ENCODE data around the gene AQP5.

The AQP5 gene

DNA sequence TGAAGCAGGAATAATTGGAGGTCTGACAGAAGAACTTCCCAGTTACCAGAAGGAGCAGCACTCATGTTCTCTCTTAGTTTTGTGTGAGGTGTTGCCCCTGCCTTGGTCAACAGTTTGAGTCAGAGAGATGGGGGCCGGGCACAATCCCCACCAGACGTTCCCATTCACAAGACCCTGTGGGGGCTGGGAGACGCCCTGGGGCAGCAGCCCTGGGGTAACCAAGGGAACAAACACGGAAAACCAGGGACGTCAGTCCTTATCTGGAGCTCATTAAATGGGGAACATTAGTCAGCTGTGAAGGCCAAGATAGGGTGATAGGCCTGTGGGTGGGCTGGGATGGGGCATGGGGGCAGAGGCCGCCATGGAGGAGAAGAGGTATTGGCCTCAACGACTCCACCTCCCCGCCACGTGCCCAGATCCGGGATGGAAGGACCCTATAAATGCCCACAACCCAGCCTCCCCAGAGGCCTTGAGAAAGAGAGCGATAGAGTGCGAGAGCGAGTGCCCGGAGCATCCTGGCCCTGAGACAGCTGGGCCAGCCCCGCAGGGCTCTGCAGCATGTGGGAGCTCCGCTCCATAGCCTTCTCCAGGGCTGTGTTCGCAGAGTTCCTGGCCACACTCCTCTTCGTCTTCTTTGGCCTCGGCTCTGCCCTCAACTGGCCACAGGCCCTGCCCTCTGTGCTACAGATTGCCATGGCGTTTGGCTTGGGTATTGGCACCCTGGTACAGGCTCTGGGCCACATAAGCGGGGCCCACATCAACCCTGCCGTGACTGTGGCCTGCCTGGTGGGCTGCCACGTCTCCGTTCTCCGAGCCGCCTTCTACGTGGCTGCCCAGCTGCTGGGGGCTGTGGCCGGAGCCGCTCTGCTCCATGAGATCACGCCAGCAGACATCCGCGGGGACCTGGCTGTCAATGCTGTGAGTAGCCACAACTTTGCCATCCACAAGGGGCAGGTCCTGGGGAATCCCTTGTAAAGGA lies 11.1 kb upstream of the AQP5 start, which contains the start of gene AQP2:
Gene AQP2 (plus strand): TSS at position 465 of the 979 bp plus-strand sequence. CDS start 94 bp downstream, at position 559.
- DNase-seq (ENCODE audit: low spot score) = no peak

- DNase-seq (ENCODE audit: low spot score) = no peak
These were observed 10.0 kb upstream of the AQP5 start for GRCh38 chr12:49951411-49952240.

- no peak for DNase-seq (ENCODE audit: low spot score)
These were observed 9.1 kb upstream of the AQP5 start for GRCh38 chr12:49952391-49953055.

GRCh38 chr12:49953151-49953550 lies 8.5 kb upstream of the AQP5 start:
- DNase-seq (ENCODE audit: low spot score) = no peak

DNA sequence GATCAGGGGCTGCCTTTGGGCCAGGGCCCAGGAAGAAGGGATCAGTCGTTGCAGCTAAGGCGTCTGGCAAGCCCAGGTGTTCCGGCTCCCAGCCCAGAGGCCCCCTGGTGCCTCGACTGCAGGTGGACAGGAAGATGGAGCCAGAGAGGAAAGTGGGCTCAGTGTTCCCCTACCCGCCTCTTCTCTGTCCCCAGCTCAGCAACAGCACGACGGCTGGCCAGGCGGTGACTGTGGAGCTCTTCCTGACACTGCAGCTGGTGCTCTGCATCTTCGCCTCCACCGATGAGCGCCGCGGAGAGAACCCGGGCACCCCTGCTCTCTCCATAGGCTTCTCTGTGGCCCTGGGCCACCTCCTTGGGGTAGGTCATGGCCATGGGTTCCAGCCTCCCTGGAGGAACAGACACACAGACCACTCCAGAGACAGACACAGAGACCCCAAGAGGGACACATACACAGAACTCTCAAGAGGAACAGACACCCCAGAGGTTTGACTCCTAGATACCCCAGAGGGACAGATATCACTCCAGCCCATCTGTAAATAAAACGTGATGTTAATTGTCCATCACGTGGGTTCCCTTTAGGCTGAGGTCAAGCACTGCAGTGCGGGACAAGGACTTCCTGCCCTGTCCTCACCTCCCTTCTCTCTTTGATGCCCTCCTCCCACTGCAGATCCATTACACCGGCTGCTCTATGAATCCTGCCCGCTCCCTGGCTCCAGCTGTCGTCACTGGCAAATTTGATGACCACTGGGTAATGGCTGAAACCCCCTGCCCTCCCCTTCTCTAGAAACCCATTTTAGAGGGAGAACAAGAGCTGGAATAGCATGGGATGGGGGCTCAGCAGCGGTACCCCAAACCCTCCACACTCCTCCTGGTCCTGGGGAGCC lies 7.5 kb upstream of the AQP5 start:
- no peak for DNase-seq (ENCODE audit: low spot score)

- no peak for DNase-seq (ENCODE audit: low spot score)
These were observed 6.5 kb upstream of the AQP5 start for GRCh38 chr12:49954863-49955830.

DNA sequence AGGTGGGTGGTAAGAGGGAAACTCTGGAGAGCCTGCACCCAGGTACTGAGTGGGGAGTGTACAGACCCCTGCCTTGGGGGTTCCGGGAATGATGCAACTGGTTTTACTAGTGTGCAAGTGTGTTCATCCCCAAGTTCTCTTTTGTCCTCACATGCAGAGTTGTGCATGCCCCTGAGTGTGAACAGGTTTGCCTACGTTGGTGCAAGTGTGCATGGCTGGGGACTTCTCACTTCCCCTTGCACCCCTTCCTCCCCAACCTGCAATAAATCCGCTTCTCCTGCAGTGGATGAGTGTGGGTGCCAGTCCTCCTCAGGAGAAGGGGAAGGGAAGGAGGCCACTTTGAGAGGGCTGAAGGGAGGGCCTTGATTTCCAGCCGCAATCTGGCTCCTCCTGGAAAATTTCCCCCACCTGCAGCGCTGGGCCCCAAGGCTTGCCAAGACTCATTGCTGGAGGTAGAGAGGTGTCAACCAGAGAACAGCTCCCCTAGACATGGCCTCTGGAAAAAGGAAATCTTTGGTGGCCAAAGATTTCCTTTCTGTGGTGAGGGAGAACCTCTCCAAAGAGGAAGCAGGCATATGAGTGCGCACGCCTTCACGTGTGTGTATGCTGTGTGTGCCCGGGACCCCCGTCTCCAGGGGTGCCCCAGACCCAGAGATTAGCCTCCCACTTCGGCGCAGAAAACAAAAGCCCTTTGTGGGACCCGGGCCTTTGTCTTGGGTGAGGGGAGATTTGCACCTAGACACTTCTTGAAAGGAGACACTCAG lies 5.6 kb upstream of the AQP5 start:
- DNase-seq (ENCODE audit: low spot score) = no peak

DNA sequence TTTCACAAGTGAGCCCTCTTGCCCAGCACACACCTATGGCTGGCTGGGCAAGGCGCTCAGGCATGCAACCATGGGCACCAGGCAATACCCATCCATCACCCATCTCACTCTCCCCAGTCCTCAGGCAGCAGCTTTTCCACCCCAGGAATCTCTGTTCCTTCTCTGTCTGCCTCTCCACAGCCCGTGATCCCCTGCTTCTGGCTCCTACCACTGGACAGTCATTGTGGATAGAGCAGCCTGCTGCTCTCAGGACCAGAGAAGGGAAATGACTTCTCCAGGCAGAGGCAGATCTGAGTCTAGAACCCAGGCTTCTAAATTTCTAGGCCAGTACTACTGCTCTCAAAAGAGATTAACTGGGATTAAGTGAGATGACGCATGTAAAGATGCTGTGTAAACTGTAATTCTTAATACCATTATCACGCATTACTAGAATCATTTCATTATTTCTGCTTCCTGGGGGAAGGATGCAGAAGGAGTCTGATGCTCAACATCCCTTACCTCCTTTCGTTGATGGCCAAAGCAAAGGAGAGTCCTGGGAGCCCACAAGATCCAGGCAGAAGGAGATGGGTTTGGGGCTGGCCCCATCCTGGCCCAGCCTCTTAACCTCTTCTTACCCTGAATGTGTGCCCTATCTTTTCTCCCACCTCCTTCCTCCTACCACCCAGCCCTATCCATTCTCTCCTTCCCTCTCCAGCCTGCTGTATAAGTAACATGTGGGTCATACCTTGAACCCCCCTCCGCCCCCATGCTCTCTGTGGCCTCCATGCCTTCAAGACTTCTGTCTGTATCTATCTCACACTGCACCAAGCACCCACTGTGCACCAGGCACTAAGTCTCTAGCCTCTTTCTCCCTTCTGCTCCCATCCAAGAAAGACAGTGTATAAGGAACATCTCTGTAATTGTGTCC lies 4.8 kb upstream of the AQP5 start:
- no peak for DNase-seq (ENCODE audit: low spot score)

DNA sequence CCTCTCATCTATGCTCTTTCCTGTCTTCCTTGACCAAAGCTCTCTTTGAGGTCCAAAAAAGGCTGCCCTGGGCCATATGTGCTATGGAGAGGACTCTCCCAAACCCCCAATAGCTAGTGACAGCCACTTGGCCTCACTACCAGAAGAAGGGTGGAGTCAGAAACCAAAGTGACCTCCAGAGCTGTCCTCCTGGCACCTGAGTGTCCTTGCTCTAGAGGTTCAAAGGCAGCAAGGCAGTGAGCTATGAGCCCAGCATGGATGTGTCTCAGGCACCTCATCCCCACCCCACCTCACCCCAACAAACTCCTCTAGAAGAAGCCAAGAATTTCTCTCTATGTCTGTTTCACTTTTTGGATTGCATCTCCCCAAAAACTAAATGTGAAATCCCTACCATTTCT lies 4.1 kb upstream of the AQP5 start:
- DNase-seq (ENCODE audit: low spot score) = no peak

DNA sequence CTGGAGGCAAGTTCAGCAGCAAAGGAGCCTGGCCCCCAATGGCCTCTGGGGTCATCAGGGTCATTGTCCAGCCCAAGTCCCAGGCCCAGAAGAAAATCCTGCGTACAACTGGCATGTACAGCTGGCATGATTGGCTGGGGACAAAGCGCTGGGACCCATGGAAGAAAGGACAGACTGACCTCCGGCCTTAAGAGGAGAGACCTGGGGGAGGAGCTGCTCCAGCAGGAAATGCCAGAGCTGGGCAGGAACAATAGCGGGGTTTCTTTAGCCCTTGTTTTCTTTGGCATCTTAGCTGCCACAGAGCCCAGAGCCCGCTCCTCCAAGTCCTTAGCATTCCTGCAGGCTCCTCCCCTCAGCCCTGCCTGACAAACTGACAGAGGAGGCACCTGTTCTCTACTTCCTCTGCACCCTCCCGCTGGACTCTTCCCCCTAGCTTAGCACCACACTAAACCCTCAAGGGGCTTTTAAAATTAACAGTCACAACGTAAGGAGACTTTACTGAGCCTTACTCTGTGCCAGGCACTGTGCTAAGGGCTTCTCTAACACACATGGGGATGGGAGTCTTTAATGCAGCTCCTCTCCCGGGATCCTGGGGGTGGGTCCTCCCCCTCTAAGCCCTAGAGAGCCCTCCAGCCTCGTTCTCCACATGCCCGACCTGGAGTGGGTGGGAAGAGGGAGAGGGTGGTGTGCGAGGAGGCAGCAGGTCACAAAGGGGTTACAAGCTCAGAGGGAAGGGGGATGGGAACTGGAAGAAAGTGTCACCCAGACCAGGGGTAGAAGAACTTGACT lies 1.8 kb upstream of the AQP5 start:
- peak; percentile 88 for DNase-seq (ENCODE audit: low spot score)

- no peak for DNase-seq (ENCODE audit: low spot score)
These were observed 1.1 kb upstream of the AQP5 start for GRCh38 chr12:49960474-49961110.

DNA sequence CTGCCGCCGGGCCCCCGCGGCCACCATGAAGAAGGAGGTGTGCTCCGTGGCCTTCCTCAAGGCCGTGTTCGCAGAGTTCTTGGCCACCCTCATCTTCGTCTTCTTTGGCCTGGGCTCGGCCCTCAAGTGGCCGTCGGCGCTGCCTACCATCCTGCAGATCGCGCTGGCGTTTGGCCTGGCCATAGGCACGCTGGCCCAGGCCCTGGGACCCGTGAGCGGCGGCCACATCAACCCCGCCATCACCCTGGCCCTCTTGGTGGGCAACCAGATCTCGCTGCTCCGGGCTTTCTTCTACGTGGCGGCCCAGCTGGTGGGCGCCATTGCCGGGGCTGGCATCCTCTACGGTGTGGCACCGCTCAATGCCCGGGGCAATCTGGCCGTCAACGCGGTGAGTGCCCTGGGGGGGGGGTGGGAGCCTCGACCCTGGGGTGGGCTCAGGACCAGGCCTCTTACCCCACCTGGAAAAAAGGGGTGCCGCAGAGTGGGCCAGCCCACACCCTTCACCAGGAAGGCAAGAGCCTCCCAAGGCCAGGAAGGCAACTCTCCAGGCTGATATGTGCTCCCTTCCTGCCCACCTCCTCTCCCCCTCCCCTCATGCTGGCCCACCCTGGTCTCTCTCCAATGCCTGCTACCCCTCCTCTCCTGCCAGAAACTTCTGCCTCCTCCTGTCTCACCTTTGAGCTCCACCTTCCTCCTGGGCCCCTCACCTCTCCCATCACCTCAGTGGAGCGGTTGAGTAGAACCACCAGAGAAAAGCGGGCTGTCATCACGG lies 507 bp downstream of the AQP5 start:
- DNase-seq (ENCODE audit: low spot score) = no peak

DNA sequence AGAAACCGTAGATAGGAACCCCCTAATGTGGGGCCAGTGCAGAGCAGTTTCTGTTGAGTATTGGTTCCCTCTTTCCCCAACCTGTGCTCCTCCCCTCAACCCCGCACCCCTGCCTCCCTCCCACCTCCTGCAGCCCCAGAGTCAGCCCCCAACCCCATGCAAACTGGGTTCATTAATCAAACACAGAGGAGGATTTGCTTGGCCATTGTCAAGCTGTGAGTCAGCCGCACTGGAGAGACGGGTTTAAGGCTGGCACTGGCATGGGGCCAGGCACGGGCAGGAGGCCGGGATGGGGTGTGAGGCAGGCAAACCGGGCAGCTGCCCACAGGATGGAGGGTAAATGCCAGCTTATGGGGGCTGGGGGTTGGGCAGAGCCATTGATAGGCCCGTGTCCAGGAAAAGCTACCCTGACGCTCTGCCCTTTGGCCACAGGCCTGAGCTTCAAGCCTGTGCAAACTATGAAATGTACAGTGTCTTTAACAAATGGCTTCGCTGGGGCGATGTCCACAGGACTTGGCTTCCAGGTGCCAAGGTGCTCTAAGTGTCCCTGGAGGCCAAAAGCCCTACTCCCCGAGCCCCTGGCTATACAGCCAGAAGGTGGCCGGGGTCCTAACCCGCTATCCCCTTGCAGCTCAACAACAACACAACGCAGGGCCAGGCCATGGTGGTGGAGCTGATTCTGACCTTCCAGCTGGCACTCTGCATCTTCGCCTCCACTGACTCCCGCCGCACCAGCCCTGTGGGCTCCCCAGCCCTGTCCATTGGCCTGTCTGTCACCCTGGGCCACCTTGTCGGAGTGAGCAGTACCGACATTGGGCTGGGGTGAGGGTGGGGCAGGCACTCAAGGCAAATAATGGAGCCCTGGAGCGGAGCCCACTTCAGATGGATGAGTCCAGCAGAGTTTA lies 1.4 kb downstream of the AQP5 start:
- DNase-seq (ENCODE audit: low spot score) = peak; percentile 61

DNA sequence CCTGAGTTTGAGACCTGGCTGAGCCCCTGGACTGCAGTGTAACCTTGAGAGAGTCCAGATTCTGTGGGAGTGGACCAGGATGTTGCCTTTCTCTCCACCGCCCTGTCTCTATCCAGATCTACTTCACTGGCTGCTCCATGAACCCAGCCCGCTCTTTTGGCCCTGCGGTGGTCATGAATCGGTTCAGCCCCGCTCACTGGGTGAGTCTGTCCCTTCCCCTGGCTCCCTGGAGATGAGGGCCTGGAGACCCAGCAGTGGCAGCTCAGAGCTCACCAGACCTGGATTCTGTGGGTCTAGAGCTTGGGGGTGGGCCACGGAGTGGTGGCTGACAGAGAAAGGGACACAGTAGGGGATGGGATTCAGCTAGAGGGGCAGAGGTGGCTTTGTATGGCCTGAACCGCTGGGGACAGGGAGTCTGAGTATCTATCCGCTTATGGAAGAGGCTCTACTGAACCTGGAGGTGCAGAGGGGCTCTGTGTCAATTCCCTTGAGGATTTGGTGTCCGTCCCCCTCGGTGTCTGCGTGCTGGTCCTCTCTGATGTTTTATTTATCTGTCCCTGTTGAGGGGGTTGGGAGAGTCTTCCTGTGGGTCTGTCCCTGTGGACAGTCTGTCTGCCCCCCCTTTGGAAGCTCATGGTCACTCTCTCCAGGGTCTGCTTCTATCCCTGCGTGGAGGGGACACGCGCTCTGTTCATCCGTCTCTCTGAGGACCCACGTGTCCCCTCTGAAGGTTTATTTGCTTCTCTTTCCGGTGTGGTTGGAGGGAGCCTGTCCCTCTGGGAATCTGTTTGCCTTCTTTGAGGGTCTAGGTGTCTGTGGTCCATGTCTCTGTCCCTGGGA lies 2.5 kb downstream of the AQP5 start:
- DNase-seq (ENCODE audit: low spot score) = no peak

Measured in COLO829 (cell line).